ENCODE data around the gene COPS6.

The COPS6 gene

DNA sequence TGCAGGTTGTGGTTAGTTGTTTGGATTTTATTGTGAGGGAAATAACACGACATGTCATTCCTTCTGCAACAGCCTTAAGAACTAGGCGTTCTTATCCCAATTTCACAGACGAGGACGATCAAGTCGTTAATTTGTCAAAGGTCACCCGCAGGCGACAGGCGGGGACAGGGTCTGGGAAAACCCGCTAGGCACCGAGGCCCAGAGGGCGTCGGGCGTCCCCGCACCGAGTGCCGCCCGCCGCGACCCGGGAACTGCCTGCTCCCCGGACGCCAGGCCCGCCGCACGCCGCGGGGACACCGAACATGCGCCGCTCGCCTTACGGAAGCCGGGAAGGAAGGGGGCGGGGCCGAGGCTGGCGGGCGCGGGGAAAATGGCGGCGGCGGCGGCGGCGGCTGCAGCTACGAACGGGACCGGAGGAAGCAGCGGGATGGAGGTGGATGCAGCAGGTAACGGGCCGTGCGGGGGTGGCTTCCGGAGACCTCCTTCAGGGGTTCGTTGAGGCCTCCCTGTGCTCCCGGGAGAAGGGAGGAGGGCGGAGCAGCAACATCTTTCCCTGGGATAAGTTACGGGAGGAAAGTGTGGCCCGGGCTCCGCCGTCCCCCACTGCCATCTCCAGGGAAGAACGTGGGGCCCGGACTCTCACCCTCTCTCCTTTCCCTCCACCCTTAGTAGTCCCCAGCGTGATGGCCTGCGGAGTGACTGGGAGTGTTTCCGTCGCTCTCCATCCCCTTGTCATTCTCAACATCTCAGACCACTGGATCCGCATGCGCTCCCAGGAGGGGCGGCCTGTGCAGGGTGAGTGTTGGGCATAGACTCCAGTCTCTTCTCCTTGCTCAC lies at the start of gene COPS6:
Gene COPS6, plus strand, starts transcription at position 349 of the 837 bp plus-strand sequence. Its CDS starts 22 bp downstream, at position 371.
- DNase-seq (ENCODE audit: low spot score): peak; percentile 82

DNA sequence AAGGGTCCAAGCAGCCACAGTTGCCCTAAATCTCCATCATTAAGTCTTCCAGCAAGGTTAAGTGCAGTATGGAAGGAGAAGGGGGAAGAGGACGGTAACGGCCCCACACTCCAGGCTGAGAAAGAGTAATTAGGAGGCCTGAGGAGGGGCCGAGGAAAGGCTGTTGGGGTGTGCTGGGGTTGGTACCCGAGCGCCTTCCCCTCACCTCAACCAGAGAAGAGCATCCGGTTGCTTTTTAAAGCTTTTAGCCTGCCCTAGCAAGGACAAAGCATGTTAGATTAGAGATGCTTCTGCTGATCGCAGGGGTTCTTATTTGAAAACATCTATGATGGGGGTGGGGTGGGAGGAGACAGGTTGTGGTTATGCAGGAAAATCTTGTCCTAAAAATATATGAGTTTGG lies 48.2 kb upstream of the COPS6 start:
- no peak for DNase-seq (ENCODE audit: low spot score)

DNA sequence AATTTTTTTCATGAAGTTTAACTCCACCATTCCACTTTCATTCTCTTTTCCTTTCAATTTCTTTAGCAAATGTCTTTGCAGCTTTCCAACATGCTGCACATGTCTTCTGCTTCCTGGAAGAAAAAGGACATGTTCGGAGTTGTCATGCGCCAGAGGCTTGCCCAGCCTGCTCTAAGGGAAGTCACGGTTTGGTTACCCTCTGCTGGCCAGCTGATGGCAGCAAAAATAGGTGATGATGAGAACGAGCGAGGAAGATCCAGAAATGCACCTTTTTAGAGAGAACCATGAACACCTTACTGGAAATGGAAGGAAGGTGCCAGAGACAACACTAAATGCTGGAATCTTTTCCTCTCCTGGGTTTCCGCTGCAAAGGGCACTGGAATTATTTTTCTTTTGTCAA lies 44.1 kb upstream of the COPS6 start:
- no peak for DNase-seq (ENCODE audit: low spot score)

DNA sequence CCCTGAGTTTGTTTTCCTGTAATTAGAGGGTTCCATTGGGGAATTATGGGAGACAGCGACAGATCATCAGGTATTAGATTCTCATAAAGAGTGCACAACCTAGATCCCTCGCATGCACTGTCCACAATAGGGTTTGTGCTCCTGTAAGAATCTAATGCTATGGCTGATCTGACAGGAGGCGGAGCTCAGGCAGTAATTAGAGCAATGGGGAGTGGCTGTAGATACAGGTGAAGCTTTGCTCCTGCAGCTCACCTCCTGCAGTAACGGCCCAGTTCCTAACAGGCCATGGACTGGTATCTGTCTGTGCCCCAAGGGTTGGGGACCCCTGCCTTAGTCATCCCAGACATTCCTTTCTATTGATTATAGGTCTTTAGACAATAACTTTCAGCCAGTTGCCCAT lies 40.1 kb upstream of the COPS6 start:
- no peak for DNase-seq (ENCODE audit: low spot score)

DNA sequence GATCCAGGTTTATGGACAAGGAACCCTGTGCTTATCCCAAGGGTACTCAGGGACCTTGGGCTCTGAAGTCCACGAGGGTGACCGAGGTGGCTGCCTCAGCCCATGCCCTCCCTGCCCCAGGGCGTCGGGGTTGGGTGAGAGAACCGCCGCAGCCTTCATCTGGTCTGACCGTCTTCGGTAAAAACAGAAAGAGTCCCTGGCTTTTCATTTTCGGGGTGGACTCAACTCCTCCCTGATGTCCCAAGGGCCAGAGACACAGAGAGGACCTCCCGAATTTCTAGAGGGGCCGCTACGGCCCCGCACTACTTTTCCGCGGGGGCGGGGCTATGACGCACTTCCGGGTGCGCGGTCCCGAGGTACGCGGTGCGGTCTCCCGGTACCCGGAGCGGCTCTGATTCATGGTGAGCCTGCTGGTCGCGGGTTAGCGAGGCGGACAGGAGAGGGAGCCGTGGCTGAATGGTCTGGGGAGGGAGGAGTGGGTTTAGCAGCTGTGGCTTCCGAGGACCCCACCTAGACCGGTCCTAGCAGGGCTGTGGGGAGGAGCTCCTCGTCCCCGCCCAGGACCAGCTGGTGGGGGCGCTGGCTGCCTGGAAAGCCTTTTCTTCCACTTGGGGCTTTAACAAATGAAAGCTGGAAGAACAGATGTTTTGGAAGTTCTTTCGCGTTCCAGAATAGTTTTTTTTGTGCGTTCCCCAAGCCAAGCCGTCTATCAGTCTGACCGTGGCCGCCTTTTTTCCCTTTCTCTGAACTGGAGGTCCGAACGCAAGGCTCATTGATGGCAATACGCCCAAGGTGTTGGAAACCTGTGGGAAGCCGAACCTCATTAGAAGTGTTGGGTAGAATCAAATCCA lies 39.1 kb upstream of the COPS6 start, which contains the start of gene ZSCAN21:
Gene ZSCAN21, plus strand, starts transcription at position 334 of the 851 bp plus-strand sequence. CDS start 7,233 bp downstream, outside the sequence.
- peak; percentile 91 for DNase-seq (ENCODE audit: low spot score)

DNA sequence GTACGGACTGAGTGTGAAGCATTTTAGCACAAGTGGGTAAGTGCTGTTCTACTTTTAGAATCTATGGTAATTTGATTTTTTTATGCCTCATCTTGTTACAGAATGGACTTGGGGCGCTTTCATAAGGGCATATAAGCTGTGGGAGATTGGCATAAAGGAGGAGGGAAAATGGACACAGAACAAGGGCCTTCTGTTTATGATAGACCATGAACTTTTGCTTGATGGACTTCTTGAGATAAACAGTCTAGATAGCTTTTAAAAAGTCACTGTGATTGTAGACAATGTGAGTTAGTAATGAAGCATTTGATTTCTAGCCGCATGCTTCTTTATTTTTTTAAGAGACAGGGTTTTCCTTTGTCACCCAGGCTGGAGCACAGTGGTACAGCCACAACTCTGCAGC lies 37.2 kb upstream of the COPS6 start:
- DNase-seq (ENCODE audit: low spot score): no peak

DNA sequence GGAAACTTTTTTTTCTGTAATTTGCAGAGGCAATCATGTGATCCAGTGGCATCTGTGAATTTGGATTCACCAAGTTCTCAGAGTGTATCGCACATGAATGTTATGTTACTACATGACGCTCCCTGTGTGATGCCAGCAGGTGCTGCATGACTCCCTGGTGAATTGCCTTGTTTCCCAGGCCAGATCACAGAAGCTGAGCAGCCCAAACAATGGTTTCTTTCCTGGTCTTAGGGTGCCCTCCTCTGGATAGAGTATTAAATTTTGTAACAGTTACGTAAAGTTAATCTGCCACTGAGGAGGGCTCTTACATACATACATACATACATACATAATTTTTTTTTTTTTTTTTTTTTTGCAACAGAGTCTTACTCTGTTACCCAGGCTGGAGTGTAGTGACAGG lies 35.6 kb upstream of the COPS6 start:
- peak; percentile 79 for DNase-seq (ENCODE audit: low spot score)

DNA sequence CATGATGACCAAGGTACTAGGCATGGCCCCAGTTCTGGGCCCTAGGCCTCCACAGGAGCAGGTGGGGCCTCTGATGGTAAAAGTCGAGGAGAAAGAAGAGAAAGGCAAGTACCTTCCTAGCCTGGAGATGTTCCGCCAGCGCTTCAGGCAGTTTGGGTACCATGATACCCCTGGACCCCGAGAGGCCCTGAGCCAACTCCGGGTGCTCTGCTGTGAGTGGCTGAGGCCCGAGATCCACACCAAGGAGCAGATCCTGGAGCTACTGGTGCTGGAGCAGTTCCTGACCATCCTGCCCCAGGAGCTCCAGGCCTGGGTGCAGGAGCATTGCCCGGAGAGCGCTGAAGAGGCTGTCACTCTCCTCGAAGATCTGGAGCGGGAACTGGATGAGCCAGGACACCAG lies 31.8 kb upstream of the COPS6 start:
- DNase-seq (ENCODE audit: low spot score): no peak

DNA sequence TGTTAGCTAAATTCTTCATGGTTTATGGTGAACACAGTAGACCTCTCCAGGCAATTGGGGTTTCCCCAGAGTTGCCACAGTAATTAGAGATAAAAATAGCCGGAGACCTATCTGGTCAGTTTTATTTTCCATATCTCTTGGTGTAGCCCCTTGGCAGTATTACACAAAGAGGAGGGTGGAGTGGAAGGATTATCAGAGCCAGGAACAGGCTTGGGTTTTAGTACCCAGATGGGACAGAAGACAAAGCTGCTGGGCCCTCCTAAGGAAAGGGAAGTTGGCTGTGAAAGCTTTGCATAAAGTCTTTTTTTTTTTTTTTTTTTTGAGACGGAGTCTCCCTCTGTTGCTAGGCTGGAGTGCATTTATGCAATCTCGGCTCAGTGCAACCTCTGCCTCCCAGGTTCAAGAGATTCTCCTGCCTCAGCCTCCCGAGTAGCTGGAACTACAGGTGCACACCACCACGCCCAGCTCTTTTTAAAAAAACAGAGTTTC lies 29.5 kb upstream of the COPS6 start:
- DNase-seq (ENCODE audit: low spot score): no peak

DNA sequence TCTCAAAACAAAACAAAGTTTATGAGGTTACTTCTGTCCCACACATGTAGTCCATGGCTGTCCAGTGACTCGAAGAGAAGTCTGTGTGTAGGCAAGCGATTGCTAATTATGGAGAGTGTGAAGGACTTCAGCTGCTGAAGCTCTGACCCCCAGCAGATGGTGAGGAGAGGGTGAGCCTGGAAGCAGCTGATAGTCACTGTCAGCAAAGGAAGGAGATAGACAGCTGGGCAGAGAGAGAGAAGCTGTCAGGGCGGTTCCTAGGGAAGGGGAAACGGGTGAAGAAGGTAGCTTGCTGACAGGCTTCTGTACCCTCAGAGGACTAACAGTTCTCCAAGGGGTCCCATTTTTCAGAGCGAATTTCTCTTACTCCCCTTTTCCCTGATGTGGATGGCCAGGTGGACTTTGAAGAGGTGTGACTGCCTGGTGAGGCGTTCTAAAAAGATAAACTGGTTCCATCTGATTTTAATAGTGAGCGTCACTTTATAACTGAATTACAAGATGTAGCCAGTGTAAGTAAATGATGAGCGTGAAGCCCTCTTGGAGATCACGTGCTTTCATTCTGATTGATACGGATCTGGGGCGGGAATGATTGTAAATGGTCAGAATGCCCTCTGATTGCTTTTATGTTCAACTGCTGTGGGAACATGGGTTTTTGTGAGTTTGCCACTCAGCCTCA lies 27.1 kb upstream of the COPS6 start:
- no peak for DNase-seq (ENCODE audit: low spot score)

DNA sequence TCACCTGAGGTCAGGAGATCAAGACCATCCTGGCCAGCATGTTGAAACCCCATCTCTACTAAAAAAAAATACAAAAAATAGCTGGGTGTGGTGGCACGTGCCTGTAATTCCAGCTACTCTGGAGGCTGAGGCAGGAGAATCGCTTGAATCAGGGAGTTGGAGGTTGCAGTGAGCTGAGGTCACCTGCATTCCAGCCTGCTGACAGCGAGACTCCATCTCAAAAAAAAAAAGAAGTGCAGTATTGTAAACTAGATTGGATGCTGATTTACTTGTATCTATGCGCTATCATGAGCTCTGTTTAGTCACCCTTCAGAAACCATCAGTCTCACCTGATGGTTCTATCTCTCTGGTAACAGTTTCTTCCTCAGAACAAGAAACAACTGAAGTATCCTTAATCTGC lies 25.4 kb upstream of the COPS6 start:
- DNase-seq (ENCODE audit: low spot score): no peak

DNA sequence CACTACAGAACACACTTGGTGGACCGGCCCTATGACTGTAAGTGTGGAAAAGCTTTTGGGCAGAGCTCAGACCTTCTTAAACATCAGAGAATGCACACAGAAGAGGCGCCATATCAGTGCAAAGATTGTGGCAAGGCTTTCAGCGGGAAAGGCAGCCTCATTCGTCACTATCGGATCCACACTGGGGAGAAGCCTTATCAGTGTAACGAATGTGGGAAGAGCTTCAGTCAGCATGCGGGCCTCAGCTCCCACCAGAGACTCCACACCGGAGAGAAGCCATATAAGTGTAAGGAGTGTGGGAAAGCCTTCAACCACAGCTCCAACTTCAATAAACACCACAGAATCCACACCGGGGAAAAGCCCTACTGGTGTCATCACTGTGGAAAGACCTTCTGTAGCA lies 24.6 kb upstream of the COPS6 start:
- DNase-seq (ENCODE audit: low spot score): no peak

DNA sequence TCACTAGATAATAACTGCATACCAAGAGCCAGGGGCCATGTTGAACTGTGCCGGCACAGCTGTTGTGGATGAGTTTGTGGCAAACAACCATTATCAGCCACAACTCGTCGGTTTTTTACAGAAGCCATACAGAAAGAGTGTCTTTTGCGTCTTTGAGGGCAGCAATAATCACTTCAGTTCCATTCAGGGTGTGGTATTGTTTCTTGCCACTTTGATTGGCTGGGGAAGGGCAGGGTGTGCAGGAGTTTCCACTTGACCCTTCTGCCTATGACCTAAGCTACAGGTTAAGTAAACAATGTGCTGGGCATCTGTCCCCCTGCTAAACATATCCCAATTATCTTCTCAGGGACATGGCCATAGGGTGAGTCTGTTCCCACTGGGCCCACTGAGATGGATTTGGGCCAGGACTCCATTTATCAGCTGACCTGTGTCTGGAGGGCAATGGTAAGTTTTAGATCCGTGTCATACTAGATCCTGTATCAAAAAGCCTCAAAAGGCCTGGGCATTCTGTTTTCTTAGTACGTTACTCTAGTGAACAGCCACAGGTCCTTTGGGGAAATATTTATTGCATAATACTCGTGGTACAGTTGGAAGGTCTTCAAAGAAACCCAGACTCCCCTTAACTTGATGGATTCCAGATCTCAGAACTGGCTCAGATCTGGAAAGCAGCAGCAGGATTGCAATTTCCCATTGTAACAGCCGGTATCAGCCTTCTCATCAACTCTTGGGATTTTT lies 23.1 kb upstream of the COPS6 start:
- DNase-seq (ENCODE audit: low spot score): peak; percentile 34

DNA sequence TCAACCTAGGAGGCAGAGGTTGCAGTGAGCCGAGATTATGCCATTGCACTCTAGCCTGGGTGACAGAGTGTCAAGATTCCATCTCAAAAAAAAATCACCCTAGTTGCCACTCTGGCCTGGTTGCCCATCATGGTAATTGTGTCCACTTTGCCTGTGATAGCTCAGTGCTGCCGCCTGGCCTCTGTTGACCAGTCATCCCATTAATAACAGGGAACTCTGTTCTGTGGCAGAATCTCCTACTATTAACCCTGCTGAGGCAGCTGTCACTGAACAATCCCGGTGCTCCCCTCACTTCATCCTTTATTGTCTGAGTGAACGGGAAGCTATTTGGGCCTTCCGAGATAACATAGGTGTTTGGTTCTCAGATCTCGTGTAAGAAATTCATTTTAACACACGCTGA lies 21.8 kb upstream of the COPS6 start:
- DNase-seq (ENCODE audit: low spot score): no peak

DNA sequence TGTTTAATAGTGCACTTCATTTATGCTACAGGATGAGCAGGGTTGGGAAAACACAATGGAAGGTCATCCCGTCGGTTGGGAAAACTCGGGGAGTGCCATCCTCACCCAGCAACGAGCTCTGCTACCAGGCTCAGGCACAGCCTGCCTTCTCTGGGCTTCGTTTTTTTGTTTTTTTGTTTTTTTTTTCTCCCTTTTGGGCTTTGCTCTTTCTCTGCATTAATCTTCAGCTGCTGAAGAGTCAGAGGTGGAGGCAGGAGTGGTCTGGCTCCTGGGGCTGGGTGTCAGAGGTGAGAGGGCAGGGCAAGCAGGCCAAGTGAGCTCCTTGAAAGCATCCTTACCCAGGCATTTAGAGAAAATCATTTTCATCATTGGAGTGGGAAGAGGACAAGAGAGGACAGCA lies 18.8 kb upstream of the COPS6 start:
- no peak for DNase-seq (ENCODE audit: low spot score)

DNA sequence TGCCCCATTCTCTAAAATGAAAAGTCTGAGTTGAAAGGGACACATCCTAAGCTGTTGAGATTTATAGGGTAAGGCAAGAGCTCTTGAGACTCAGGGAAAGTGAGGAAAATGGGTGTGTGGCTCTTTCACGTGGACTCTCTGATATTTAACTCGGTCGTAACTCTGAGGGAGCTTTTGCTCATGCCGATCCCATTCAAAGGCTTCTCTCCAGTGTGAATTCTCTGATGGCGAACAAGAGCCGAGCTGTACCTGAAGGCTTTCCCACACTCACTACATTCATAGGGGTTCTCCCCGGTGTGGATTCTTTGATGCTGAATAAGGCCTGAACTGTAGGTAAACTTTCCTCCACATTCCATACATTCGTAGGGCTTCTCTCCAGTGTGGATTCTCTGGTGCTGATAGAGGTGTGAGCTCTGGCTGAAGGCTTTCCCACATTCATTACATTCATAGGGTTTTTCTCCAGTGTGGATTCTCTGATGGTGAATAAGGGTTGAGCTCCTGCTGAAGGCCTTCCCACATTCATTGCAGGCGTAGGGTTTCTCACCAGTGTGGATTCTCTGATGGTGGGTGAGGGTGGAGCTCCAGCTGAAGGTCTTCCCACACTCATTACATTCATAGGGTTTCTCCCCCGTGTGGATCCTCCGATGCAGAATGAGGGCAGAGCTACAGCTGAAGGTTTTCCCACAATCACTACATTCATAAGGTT lies 17.6 kb upstream of the COPS6 start:
- no peak for DNase-seq (ENCODE audit: low spot score)

DNA sequence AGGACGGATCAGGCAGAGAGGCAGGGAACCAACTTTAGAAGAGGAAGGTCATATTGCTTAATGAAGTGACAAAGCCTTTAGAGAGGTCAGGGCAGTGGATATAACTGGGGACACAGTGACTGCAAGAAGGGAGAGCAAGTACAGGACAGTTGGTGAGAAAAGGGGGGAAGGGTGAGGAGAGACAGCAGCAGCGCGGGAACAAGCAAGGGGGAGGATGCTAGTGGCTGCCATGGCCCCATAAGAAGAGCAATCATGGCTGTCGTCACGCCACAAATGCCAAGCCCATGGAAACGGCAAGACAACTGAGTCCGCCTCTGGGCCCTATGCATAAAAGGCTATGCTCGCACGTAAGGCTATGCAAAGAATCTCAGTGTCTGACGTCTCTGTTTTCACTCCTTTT lies 16.3 kb upstream of the COPS6 start:
- DNase-seq (ENCODE audit: low spot score): no peak

DNA sequence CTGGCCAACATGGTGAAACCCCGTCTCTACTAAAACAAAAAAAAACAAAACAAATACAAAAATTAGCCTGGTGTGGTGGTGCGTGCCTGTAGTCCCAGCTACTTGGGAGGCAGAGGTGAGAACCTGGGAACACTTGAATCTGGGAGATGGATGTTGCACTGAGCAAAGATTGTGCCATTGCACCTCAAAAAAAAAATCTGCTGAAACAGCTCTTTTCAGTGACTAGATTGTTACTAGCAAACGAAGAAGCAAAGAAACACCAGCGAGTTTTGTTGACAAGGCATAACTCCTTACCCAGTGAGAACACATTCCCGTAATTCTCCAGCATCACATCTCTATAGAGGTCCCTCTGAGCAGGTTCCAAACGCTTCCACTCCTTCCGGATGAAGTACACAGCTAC lies 13.9 kb upstream of the COPS6 start:
- no peak for DNase-seq (ENCODE audit: low spot score)

DNA sequence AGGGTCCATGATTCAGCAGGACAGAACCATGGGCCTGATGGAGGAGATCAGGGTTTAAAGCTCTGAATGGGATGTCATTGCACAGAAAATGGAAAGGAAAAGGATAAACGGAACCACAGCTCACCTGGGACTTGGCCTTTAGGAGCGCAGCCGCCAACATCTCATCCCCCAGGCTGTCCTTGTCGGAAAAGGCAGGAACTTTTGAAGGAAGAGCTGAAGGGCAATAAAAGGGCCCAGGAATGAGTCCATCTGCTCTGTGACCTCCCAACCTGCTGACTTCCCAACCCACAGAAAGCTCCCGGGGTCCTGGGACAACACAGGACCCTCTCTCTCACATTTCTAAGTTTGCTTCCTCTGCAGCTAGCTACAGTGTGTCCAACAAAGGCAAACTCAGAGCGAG lies 13.4 kb upstream of the COPS6 start:
- DNase-seq (ENCODE audit: low spot score): no peak

DNA sequence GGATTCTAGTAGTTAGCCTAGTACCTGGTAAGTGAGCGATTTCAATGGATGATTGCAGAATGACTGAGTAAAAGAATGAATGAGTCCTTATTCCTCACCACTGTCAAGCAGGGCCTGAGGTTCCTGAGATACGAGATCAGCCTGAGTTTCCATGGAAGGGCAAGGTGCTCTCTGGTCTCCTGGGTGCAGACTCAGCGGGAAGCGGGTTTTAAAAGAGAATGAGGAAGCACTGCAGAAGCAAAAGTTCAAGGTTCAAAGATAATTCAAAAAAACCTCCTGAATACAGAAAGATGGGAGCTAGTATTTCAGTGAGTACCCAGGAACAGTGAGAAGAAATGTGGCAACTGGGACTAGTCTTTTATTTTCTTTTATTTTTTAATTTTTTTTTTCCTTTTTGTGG lies 11.6 kb upstream of the COPS6 start:
- DNase-seq (ENCODE audit: low spot score): no peak

DNA sequence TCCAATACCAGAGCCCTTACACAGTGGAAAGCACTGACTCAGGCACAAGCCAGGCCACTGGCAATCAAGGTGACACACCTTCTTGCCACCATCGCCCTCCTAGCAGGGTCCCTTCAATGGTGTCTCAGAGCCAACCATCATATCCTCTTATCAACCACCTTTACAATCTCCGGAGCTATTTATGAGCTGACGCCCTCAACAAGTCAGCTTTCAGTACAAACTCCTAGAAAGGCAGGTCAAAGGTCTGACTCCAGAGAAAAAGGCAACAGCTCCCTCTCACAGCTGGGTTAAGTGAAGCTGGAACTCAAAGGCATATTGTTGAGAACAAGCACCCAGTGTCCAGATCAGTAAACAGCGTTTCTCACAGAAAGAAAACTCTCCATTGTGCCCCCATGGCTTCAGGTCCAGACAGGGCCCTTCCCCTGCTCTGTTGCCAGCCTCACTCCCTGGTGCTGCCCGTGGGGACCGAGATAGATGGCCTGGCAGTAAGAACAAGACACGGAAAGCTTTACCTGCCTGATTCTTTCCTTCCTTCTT lies 9.7 kb upstream of the COPS6 start:
- no peak for DNase-seq (ENCODE audit: low spot score)
